ENCODE data around the gene ETFA. TPM values are rescaled to one million over a fixed set of nuclear protein-coding genes. Genes with fewer than 3 reads are reported as not detected.

Gene ETFA
- total and polyA plus RNA-seq, 10 donors: 49.7 to 98.5 (median 80.5) TPM

GRCh38 chr15:76312540-76313174 lies 1.4 kb upstream of the ETFA start:
- intact Hi-C loops (cut with DNase I; ENCODE audit: low total_unique reads): no loop called here
- Histone ChIP-seq H3K27me3 (replicated peaks in 1 of 7) (no peaks in the 10 kb centered on the region), H3K27ac (peak overlapping the region in 3 of 8 donors; percentile 87 to 92 (median 89)), H3K4me1 (peaks cover 12 to 43% (median 24%) of the 10 kb centered on the region in 6 donors), H3K9me3 (no peaks in the 10 kb centered on the region), H3K36me3 (no peaks in the 10 kb centered on the region), H3K4me3 (no peak overlapping the region)
- peak in 1 of 3 donors; percentile 34 for TF ChIP-seq POLR2AphosphoS5 (IDR thresholded peaks at IDR 0.05)
- TF ChIP-seq POLR2A (IDR thresholded peaks at IDR 0.05): no peak
- no peak for TF ChIP-seq CTCF (IDR thresholded peaks at IDR 0.05 in 8 of 11, conservative IDR thresholded peaks at IDR 0.05 in 3 of 11)
- no peak for DNase-seq
- 67 to 87% (median 75%) methylated on average over 7 of the region's 7 CpGs for WGBS, 5 donors

GRCh38 chr15:76310475-76311099 lies 682 bp downstream of the ETFA start:
- Histone ChIP-seq H3K9me3 (no peaks in the 10 kb centered on the region), H3K36me3 (no peaks in the 10 kb centered on the region)
- intact Hi-C loops (cut with DNase I; ENCODE audit: low total_unique reads): no loop called here

GRCh38 chr15:76309601-76310330 lies 1.5 kb downstream of the ETFA start:
- Histone ChIP-seq H3K9me3 (no peaks in the 10 kb centered on the region), H3K36me3 (no peaks in the 10 kb centered on the region), H3K4me1 (peaks cover 12 to 67% (median 26%) of the 10 kb centered on the region in 6 donors), H3K4me3 (peak overlapping the region in 6 of 8 donors; percentile 59 to 77 (median 73)), H3K27ac (no peak overlapping the region), H3K27me3 (replicated peaks in 1 of 7) (no peaks in the 10 kb centered on the region)
- TF ChIP-seq POLR2A (IDR thresholded peaks at IDR 0.05) (no peak), CTCF (IDR thresholded peaks at IDR 0.05 in 8 of 11, conservative IDR thresholded peaks at IDR 0.05 in 3 of 11) (no peak), POLR2AphosphoS5 (IDR thresholded peaks at IDR 0.05) (no peak)
- no peak for DNase-seq
- intact Hi-C loops (cut with DNase I; ENCODE audit: low total_unique reads): no loop called here
- 84 to 90% (median 90%) methylated on average over 13 of the region's 13 CpGs for WGBS, 5 donors

More at GRCh38 chr15:76310475-76311099, 682 bp downstream of the ETFA start:
- Histone ChIP-seq H3K4me1 (peaks cover 12 to 64% (median 26%) of the 10 kb centered on the region in 6 donors), H3K27ac (peak overlapping the region; percentile 79 to 92 (median 86)), H3K27me3 (replicated peaks in 1 of 7) (no peaks in the 10 kb centered on the region), H3K4me3 (peak overlapping the region; percentile 49 to 77 (median 72))
- no peak for DNase-seq
- TF ChIP-seq CTCF (IDR thresholded peaks at IDR 0.05 in 8 of 11, conservative IDR thresholded peaks at IDR 0.05 in 3 of 11): no peak
- 0 to 1% (median 0%) methylated on average over 16 of the region's 16 CpGs for WGBS, 5 donors

GRCh38 chr15:76303909-76304308 lies 7.4 kb downstream of the ETFA start:
- Histone ChIP-seq H3K27me3 (replicated peaks in 1 of 7) (no peaks in the 10 kb centered on the region), H3K9me3 (no peaks in the 10 kb centered on the region), H3K4me3 (no peak overlapping the region), H3K4me1 (peaks cover 0 to 77% (median 17%) of the 10 kb centered on the region in 6 donors), H3K36me3 (no peaks in the 10 kb centered on the region), H3K27ac (no peak overlapping the region)
- DNase-seq: no peak
- intact Hi-C loops (cut with DNase I; ENCODE audit: low total_unique reads): no loop called here
- whole genome bisulfite sequencing, 5 donors: 82 to 97% (median 91%) methylated on average over 1 of the region's 1 CpG
- TF ChIP-seq POLR2A (IDR thresholded peaks at IDR 0.05) (no peak), POLR2AphosphoS5 (IDR thresholded peaks at IDR 0.05) (no peak), CTCF (IDR thresholded peaks at IDR 0.05 in 8 of 11, conservative IDR thresholded peaks at IDR 0.05 in 3 of 11) (no peak)
